Natural killer cell (primary cell): ENCODE data around the gene NHERF2. TPM values are rescaled to one million over a fixed set of nuclear protein-coding genes. Genes with fewer than 3 reads are reported as not detected.

Experiments used
- ATAC-seq, 3 donors: fragments of 150-1000 bp in 2 of 3; fragments of 200-7000 bp in 1 of 3; cut with Tn5 transposase; 1 replicate in 1 of 3; 2 replicates in 2 of 3; pipeline ENCODE4 v1.10.0; 2021; ENCODE audit warnings: mild to moderate bottlenecking in 2 of 3, moderate library complexity in 2 of 3
- DNase-seq, 2 donors: peaks; one replicate each; pipeline versions ENCODE4 v3.0.0 to v3.0.0-alpha.2; 2013 to 2021; ENCODE audit warnings: mixed read lengths in 1 of 2
- H3K27ac ChIP-seq: one replicate; pipeline ENCODE4 v1.5.1; 2013; ENCODE audit warnings: mild to moderate bottlenecking, low read length
- H3K27me3 ChIP-seq: one replicate; pipeline ENCODE4 v1.6.1; 2013; ENCODE audit warnings: low read length; ENCODE audit not compliant: control insufficient read depth, insufficient read depth
- H3K36me3 ChIP-seq: one replicate; pipeline ENCODE4 v1.6.1; 2013; ENCODE audit warnings: low read length; ENCODE audit not compliant: control insufficient read depth, insufficient read depth
- H3K4me1 ChIP-seq: one replicate; pipeline ENCODE4 v1.6.1; 2013; ENCODE audit warnings: low read length; ENCODE audit not compliant: control insufficient read depth, insufficient read depth
- H3K4me3 ChIP-seq: one replicate; pipeline ENCODE4 v1.5.1; 2013; ENCODE audit warnings: low read length
- H3K9me3 ChIP-seq: one replicate; pipeline ENCODE4 v1.6.1; 2013; ENCODE audit warnings: low read length; ENCODE audit not compliant: control insufficient read depth, insufficient read depth
- H3K27ac Mint-ChIP-seq, 2 donors: one replicate each; pipeline ENCODE4 v1.8.0; 2022; ENCODE audit warnings: mild to moderate bottlenecking in 2 of 2, mixed read lengths in 2 of 2, moderate library complexity in 1 of 2
- H3K27me3 Mint-ChIP-seq, 2 donors: one replicate each; pipeline ENCODE4 v1.8.0; 2022; ENCODE audit warnings: low read depth in 2 of 2, mixed read lengths in 2 of 2
- H3K36me3 Mint-ChIP-seq: one replicate; pipeline ENCODE4 v1.8.0; 2022; ENCODE audit warnings: mixed read lengths
- H3K4me1 Mint-ChIP-seq, 2 donors: one replicate each; pipeline ENCODE4 v1.8.0; 2022; ENCODE audit warnings: mixed read lengths in 2 of 2
- H3K4me3 Mint-ChIP-seq: one replicate; pipeline ENCODE4 v1.8.0; 2022; ENCODE audit warnings: mild to moderate bottlenecking, moderate library complexity, mixed read lengths
- H3K9me3 Mint-ChIP-seq, 2 donors: one replicate each; pipeline ENCODE4 v1.8.0; 2022; ENCODE audit warnings: mixed read lengths in 2 of 2
- WGBS: methylation state at CpG from one replicate; pipeline ENCODE4 v1.1.7; 2013; ENCODE audit warnings: missing lambda C conversion rate; ENCODE audit not compliant: insufficient coverage; 5-methylcytosine and 5-hydroxymethylcytosine counted together
- intact Hi-C: fragments of 100-400 bp; cut with micrococcal nuclease; formaldehyde crosslinking; loops from one replicate; pipeline ENCODE4 v1.14.2; 2022
- total RNA-seq, 4 donors: library from RNA; stranded (reverse); fragments of 120-200 nt in 1 of 4; gene quantifications; one replicate each; pipeline versions ENCODE4 v1.2.3 to v1.2.4, GENCODE V29; 2013 to 2022
- TF ChIP-seq, protein P1 (sequence below): fragments of 200-600 bp; IDR thresholded peaks from one replicate; pipeline ENCODE4 v1.8.0; 2022; ENCODE audit warnings: antibody characterized with exemption

Gene NHERF2
- total RNA-seq, 3 donors from 2014 or later (not counting 1 experiment from before 2014, with no cell fraction given): 4.3 to 7.1 (median 5.6) TPM

DNA sequence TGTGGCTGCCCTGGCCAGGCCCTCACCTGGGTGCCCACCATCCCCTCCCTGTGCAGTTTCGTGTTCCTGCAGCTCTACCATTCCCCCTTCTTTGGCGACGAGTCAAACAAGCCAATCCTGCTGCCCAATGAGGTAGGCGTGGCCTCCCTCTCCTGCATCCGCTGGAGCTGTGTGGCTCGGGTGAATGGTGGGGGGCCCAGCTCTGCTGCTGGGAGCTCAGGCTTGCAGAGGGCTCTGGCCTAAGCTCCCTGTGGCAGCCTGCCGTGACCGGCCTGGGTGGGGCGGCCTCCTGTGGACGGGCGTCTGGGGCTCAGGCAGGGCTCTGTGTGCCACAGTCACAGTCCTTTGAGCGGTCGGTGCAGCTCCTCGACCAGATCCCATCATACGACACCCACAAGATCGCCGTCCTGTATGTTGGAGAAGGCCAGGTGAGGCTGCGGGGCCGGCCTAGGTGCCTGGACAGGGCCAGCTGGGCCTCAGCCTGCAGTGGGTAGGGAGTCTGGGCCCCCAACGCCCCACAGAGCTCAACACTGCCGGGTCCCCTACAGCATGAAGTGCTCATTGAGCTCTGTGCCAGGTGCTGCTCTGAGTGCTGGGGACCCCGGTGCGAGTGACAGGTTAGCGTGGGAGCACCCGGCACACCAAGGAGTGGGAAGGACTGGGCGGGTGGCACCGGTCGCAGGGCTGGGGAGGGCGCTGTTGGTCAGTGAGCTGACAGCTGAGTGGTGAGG is 58.4 kb downstream of the NHERF2 start:
- no peaks in the 10 kb centered on the region for H3K27me3 ChIP-seq
- DNase-seq: no peak
- 96% methylated on average over 29 of the region's 29 CpGs for WGBS
- Mint-ChIP-seq H3K4me1 (peaks cover 0 to 4% of the 10 kb centered on the region in 2 donors), H3K9me3 (no peaks in the 10 kb centered on the region), H3K36me3 (no peaks in the 10 kb centered on the region), H3K27ac (no peak overlapping the region), H3K4me3 (no peak overlapping the region), H3K27me3 (no peaks in the 10 kb centered on the region)
- ATAC-seq: no peak
- H3K9me3 ChIP-seq: no peaks in the 10 kb centered on the region
- no peaks in the 10 kb centered on the region for H3K4me1 ChIP-seq
- H3K4me3 ChIP-seq: no peak overlapping the region
- intact Hi-C loops: no loop called here
- H3K36me3 ChIP-seq: peaks cover 75% of the 10 kb centered on the region
- H3K27ac ChIP-seq: no peak overlapping the region
- TF ChIP-seq, protein P1, sequence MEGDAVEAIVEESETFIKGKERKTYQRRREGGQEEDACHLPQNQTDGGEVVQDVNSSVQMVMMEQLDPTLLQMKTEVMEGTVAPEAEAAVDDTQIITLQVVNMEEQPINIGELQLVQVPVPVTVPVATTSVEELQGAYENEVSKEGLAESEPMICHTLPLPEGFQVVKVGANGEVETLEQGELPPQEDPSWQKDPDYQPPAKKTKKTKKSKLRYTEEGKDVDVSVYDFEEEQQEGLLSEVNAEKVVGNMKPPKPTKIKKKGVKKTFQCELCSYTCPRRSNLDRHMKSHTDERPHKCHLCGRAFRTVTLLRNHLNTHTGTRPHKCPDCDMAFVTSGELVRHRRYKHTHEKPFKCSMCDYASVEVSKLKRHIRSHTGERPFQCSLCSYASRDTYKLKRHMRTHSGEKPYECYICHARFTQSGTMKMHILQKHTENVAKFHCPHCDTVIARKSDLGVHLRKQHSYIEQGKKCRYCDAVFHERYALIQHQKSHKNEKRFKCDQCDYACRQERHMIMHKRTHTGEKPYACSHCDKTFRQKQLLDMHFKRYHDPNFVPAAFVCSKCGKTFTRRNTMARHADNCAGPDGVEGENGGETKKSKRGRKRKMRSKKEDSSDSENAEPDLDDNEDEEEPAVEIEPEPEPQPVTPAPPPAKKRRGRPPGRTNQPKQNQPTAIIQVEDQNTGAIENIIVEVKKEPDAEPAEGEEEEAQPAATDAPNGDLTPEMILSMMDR: no peak

DNA sequence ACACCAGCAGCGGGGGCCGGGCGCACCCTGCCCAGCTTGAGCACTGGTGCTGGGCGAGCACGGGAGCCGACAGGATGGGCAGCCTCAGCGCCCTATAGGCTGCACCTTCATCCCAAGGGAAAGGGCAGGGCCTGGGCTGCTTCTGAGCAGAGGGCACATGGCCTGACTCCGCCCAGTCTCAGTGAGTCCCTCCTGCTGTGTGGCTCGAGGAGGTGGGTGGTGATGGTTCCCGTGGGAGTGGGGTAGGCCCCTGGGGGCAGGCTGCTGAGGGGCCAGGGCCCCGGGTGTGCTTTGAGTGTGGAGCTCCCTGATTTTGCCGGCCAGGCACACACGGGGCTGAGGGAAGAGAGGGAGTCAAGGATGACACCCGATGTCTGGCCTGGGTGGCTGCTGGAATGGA is 59.0 kb downstream of the NHERF2 start:
- H3K4me3 ChIP-seq: no peak overlapping the region
- TF ChIP-seq, protein P1: no peak
- no peak for ATAC-seq
- Mint-ChIP-seq H3K27ac (no peak overlapping the region), H3K4me3 (no peak overlapping the region), H3K36me3 (no peaks in the 10 kb centered on the region), H3K9me3 (no peaks in the 10 kb centered on the region), H3K27me3 (no peaks in the 10 kb centered on the region), H3K4me1 (peaks cover 0 to 4% of the 10 kb centered on the region in 2 donors)
- 89% methylated on average over 14 of the region's 14 CpGs for WGBS
- no peaks in the 10 kb centered on the region for H3K9me3 ChIP-seq
- DNase-seq: no peak
- peaks cover 77% of the 10 kb centered on the region for H3K36me3 ChIP-seq
- no peak overlapping the region for H3K27ac ChIP-seq
- no peaks in the 10 kb centered on the region for H3K4me1 ChIP-seq
- no peaks in the 10 kb centered on the region for H3K27me3 ChIP-seq
- intact Hi-C loops: no loop called here

DNA sequence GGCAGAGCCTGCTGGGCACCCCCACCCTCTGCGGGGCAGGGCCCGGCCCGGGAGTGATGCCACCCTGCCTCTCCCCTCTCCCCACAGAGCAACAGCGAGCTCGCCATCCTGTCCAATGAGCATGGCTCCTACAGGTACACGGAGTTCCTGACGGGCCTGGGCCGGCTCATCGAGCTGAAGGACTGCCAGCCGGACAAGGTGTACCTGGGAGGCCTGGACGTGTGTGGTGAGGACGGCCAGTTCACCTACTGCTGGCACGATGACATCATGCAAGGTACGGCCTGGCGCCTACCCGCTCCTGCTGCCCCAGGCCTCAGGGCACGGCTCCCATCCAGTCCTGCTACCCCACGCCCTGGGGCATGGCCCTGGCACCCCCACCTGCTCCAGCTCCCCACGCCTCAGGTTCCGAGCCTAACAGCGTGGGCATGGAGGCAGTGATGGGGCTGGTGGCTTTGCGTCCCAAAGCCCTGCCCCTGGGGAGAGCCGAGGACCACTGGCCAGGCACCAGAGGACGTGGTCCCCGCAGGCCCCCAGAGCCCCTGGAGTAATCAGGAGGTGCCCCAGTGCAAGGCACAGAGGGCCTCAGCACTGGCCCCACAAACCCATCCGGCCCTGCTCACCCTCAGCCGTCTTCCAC is 59.5 kb downstream of the NHERF2 start:
- TF ChIP-seq, protein P1: no peak
- WGBS: 97% methylated on average over 27 of the region's 27 CpGs
- H3K36me3 ChIP-seq: peaks cover 73% of the 10 kb centered on the region

More for the DNA sequence above, 59.5 kb downstream of the NHERF2 start:
- no peak for DNase-seq
- no peak overlapping the region for H3K4me3 Mint-ChIP-seq
- no peak for ATAC-seq
- Histone ChIP-seq H3K27me3 (no peaks in the 10 kb centered on the region), H3K9me3 (no peaks in the 10 kb centered on the region), H3K27ac (no peak overlapping the region), H3K4me3 (no peak overlapping the region), H3K4me1 (no peaks in the 10 kb centered on the region)
- H3K9me3 Mint-ChIP-seq: no peaks in the 10 kb centered on the region
- H3K36me3 Mint-ChIP-seq: no peaks in the 10 kb centered on the region
- H3K27me3 Mint-ChIP-seq: no peaks in the 10 kb centered on the region
- H3K4me1 Mint-ChIP-seq: peaks cover 0 to 4% of the 10 kb centered on the region in 2 donors
- H3K27ac Mint-ChIP-seq: no peak overlapping the region
- intact Hi-C loops: no loop called here
